ENCODE measurements around the gene IGHMBP2. TPM values are rescaled to one million over a fixed set of nuclear protein-coding genes. Genes with fewer than 3 reads are reported as not detected.
"Not testable (repeated sequence)": the region's sequence is repeated elsewhere in the genome, so short reads cannot be mapped to it uniquely, and the experiment has no call there.

IGHMBP2 gene
- total RNA-seq, 4 donors from 2014 or later = 25.2 to 195 (median 111) TPM

DNA sequence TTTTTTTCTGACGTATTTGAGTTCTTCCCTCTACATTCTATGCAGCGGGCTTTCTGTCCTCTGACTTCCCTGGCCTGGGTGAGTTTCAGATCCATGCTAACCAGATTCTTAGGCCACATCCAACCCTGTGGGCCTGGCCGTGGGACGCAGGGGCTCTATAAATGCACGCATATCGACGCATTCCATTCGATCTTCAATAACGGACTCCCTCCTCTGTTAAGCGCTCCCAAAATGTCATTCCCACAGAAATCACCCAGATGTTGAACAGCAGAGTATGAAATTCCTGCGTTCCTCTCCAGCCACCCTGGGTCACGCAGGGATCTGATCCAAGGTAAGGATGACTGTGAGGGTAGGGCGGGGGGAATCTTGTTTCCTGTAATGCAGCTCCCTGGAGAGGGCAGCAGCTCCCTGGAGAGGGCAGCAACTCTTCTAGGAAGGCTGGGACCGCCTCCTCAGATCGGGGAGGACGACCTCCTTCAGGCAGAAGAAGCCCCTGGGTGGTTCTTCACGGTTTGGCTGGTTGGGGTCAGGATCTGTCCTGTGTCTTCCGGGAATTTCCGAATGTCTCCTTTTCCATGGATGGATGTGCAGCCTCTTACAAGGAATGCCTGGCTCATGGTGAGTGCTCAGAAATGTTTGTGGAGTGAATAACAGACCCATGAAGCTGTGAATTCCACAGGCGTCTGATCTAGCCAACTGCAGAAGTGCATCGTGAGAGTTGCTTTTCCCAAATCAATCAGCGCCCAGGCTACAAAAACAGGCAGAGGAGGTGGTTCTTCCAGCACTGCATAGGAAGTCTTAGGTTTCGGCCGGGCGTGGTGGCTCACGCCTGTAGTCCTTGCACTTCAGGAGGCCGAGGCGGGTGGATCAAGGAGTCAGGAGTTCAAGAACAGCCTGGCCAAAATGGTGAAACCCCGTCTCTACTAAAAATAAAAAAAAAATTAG, 64.9 kb downstream of the IGHMBP2 start:
- no peak overlapping the region for H3K4me3 ChIP-seq
- 65 to 78% methylated on average over 15 to 29 of the region's 29 CpGs for WGBS, 2 donors (ENCODE audit: low coverage in 1 of 2)
- peak overlapping the region in 1 of 4 donors; percentile 25 for H3K27ac ChIP-seq
- peak; percentile 6 for DNase-seq
- TF ChIP-seq EP300 (IDR thresholded peaks at IDR 0.05; ENCODE audit: low read depth) (no peak), POLR2AphosphoS5 (IDR thresholded peaks at IDR 0.05) (no peak), POLR2A (IDR thresholded peaks at IDR 0.05) (no peak), CTCF (IDR thresholded peaks at IDR 0.05) (no peak)
- peaks cover 10% of the 10 kb centered on the region for H3K27me3 ChIP-seq
- in situ Hi-C loops (cut with MboI; ENCODE audit: low pct_ligation_motif_present in 1 of 4, low pct_unique_long_range_greater_than_20kb in 1 of 4, low sequenced_read_pairs in 3 of 4) (no loop called here), intact Hi-C loops (cut with DNase I; ENCODE audit: low total_unique reads) (no loop called here)
- no peaks in the 10 kb centered on the region for H3K4me1 ChIP-seq
- no peaks in the 10 kb centered on the region for H3K9me3 ChIP-seq
- no peaks in the 10 kb centered on the region for H3K36me3 ChIP-seq

DNA sequence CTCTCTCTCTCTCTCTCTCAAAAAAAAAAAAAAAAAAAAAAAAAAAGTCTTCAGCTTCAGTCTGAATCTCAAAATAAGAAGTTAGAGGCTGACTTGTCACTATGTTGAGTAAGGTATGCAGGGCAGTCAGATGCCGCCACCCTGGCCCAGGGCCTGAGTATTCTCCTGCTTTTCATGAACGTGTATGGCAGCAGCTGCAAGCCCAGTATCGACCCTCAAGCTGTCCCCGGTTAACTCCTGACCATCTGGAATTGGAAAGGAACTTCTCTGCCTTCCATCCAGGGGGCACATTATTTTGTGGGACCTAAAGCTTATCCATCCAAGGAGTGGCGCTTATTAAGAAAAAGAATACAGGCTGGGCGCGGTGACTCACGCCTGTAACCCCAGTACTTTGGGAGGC, 65.7 kb downstream of the IGHMBP2 start:
- H3K27me3 ChIP-seq = peaks cover 10% of the 10 kb centered on the region
- in situ Hi-C loops (cut with MboI; ENCODE audit: low pct_ligation_motif_present in 1 of 4, low pct_unique_long_range_greater_than_20kb in 1 of 4, low sequenced_read_pairs in 3 of 4) = no loop called here
- 27 to 73% methylated on average over 3 to 8 of the region's 8 CpGs for WGBS, 2 donors (ENCODE audit: low coverage in 1 of 2)
- intact Hi-C loops (cut with DNase I; ENCODE audit: low total_unique reads) = no loop called here
- DNase-seq = no peak
- no peak overlapping the region for H3K4me3 ChIP-seq
- no peaks in the 10 kb centered on the region for H3K9me3 ChIP-seq
- TF ChIP-seq POLR2A (IDR thresholded peaks at IDR 0.05) (no peak), EP300 (IDR thresholded peaks at IDR 0.05; ENCODE audit: low read depth) (no peak), CTCF (IDR thresholded peaks at IDR 0.05) (no peak), POLR2AphosphoS5 (IDR thresholded peaks at IDR 0.05) (no peak)
- H3K27ac ChIP-seq = no peak overlapping the region
- H3K4me1 ChIP-seq = no peaks in the 10 kb centered on the region
- H3K36me3 ChIP-seq = no peaks in the 10 kb centered on the region

GRCh38 chr11:68970921-68971636, 67.4 kb downstream of the IGHMBP2 start:
- in situ Hi-C loops (cut with MboI; ENCODE audit: low pct_ligation_motif_present in 1 of 4, low pct_unique_long_range_greater_than_20kb in 1 of 4, low sequenced_read_pairs in 3 of 4) = no loop called here
- no peaks in the 10 kb centered on the region for H3K4me1 ChIP-seq
- no peaks in the 10 kb centered on the region for H3K9me3 ChIP-seq
- peak; percentile 1 for DNase-seq
- no peaks in the 10 kb centered on the region for H3K36me3 ChIP-seq
- no peak overlapping the region for H3K4me3 ChIP-seq
- 88 to 92% methylated on average over 2 to 8 of the region's 8 CpGs for WGBS, 2 donors (ENCODE audit: low coverage in 1 of 2)
- H3K27me3 ChIP-seq = peaks cover 10% of the 10 kb centered on the region
- no peak for TF ChIP-seq POLR2AphosphoS5 (IDR thresholded peaks at IDR 0.05)
- no peak for TF ChIP-seq CTCF (IDR thresholded peaks at IDR 0.05)
- no peak for TF ChIP-seq EP300 (IDR thresholded peaks at IDR 0.05; ENCODE audit: low read depth)
- no peak for TF ChIP-seq POLR2A (IDR thresholded peaks at IDR 0.05)
- H3K27ac ChIP-seq = no peak overlapping the region
- intact Hi-C loops (cut with DNase I; ENCODE audit: low total_unique reads) = no loop called here

DNA sequence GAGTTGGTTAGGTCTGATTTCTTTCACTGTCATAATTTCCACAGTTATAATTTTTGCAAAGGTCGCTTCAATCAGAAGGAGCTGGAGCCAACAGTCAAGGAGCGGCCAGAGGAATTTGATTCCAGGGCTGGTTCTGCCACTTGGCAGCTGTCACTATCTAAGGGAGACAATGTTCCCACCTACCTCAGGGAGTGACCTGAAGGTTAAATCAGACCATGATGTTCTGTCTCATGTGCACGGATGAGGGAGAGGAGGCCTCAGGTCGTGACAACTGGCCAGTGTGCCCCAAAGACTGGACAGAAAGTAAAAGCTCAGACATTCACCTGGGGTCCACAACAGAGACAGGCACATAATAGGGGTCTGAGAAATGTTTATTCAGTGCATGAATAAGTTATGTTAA, 69.5 kb downstream of the IGHMBP2 start:
- no peak overlapping the region for H3K27ac ChIP-seq
- WGBS, 2 donors (ENCODE audit: low coverage in 1 of 2) = 60 to 68% methylated on average over 1 to 4 of the region's 4 CpGs
- no peaks in the 10 kb centered on the region for H3K36me3 ChIP-seq
- H3K4me3 ChIP-seq = no peak overlapping the region
- in situ Hi-C loops (cut with MboI; ENCODE audit: low pct_ligation_motif_present in 1 of 4, low pct_unique_long_range_greater_than_20kb in 1 of 4, low sequenced_read_pairs in 3 of 4) = no loop called here
- intact Hi-C loops (cut with DNase I; ENCODE audit: low total_unique reads) = no loop called here
- no peaks in the 10 kb centered on the region for H3K4me1 ChIP-seq
- H3K9me3 ChIP-seq = no peaks in the 10 kb centered on the region
- no peak for DNase-seq
- TF ChIP-seq POLR2AphosphoS5 (IDR thresholded peaks at IDR 0.05) = no peak
- no peak for TF ChIP-seq EP300 (IDR thresholded peaks at IDR 0.05; ENCODE audit: low read depth)
- H3K27me3 ChIP-seq = peaks cover 10% of the 10 kb centered on the region

DNA sequence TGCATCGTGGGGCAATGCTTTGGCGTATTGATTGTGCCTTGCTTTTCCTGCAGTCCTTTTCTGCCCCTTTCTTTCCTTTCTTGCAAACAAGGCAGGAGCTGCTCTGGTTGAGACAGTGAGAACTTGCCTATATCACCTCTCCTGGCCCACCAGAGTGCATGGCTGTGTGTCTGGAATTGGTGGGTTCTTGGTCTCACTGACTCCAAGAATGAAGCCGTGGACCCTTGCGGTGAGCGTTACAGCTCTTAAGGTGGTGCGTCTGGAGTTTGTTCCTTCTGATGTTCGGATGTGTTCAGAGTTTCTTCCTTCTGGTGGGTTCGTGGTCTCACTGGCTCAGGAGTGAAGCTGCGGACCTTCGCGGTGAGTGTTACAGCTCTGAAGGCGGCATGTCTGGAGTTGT, 70.0 kb downstream of the IGHMBP2 start:
- peaks cover 10% of the 10 kb centered on the region for H3K27me3 ChIP-seq
- peak; percentile 2 for DNase-seq
- 92 to 94% methylated on average over 5 to 12 of the region's 12 CpGs for WGBS, 2 donors (ENCODE audit: low coverage in 1 of 2)
- H3K9me3 ChIP-seq; in situ Hi-C loops (cut with MboI; ENCODE audit: low pct_ligation_motif_present in 1 of 4, low pct_unique_long_range_greater_than_20kb in 1 of 4, low sequenced_read_pairs in 3 of 4); H3K4me3 ChIP-seq; H3K27ac ChIP-seq; H3K4me1 ChIP-seq; H3K36me3 ChIP-seq; intact Hi-C loops (cut with DNase I; ENCODE audit: low total_unique reads): not testable (repeated sequence)
